Hepatocyte (in vitro differentiated cells): ENCODE measurements around the gene KRTAP5-6. TPM values are rescaled to one million over a fixed set of nuclear protein-coding genes. Genes with fewer than 3 reads are reported as not detected.
"Not testable (repeated sequence)": the region's sequence is repeated elsewhere in the genome, so short reads cannot be mapped to it uniquely, and the experiment has no call there.

Experiments
- DNase-seq: peaks from one replicate; pipeline ENCODE4 v3.0.0-alpha.2; 2016; ENCODE audit warnings: low spot score
- H2AFZ ChIP-seq: fragments of 200-600 bp; sonication (generic); 2 replicates; pipeline ENCODE4 v1.6.0; 2016; ENCODE audit warnings: antibody characterized with exemption, mild to moderate bottlenecking
- H3K27ac ChIP-seq: fragments of 200-600 bp; sonication (generic); 2 replicates; pipeline ENCODE4 v1.5.1; 2016; ENCODE audit warnings: mild to moderate bottlenecking
- H3K27me3 ChIP-seq: fragments of 200-600 bp; sonication (generic); 2 replicates; pipeline ENCODE4 v1.6.1; 2016
- H3K36me3 ChIP-seq: fragments of 200-600 bp; sonication (generic); replicated peaks from 2 replicates; pipeline ENCODE4 v1.5.1; 2016; ENCODE audit warnings: low read depth; ENCODE audit not compliant: insufficient read depth
- H3K4me1 ChIP-seq: fragments of 200-600 bp; sonication (generic); 2 replicates; pipeline ENCODE4 v1.5.1; 2016; ENCODE audit warnings: mild to moderate bottlenecking, moderate library complexity; ENCODE audit not compliant: insufficient read depth
- H3K4me2 ChIP-seq: fragments of 200-600 bp; sonication (generic); 2 replicates; pipeline ENCODE4 v1.6.0; 2016
- H3K4me3 ChIP-seq: fragments of 200-600 bp; sonication (generic); 2 replicates; pipeline ENCODE4 v1.5.1; 2016; ENCODE audit warnings: mild to moderate bottlenecking
- H3K79me2 ChIP-seq: fragments of 200-600 bp; sonication (generic); 2 replicates; pipeline ENCODE4 v1.6.0; 2017; ENCODE audit warnings: mild to moderate bottlenecking
- H3K9me2 ChIP-seq: fragments of 200-600 bp; sonication (generic); replicated peaks from 2 replicates; pipeline ENCODE4 v1.6.0; 2017; ENCODE audit warnings: mild to moderate bottlenecking; ENCODE audit not compliant: insufficient read depth
- H3K9me3 ChIP-seq: fragments of 200-600 bp; sonication (generic); 2 replicates; pipeline ENCODE4 v1.5.1; 2016; ENCODE audit warnings: low read depth, mild to moderate bottlenecking
- H4K20me1 ChIP-seq: fragments of 200-600 bp; sonication (generic); 2 replicates; pipeline ENCODE4 v1.6.0; 2016; ENCODE audit warnings: mild to moderate bottlenecking; ENCODE audit not compliant: insufficient read depth, poor library complexity, severe bottlenecking
- CTCF ChIP-seq: fragments of 200-600 bp; sonication (generic); IDR thresholded peaks from 2 replicates; pipeline ENCODE4 v1.5.1; 2016; ENCODE audit warnings: antibody characterized with exemption, mild to moderate bottlenecking; ENCODE audit not compliant: poor library complexity
- EZH2 ChIP-seq: fragments of 200-600 bp; sonication (generic); IDR thresholded peaks from 2 replicates; pipeline ENCODE4 v1.6.1; 2016; ENCODE audit warnings: antibody characterized with exemption, mild to moderate bottlenecking, borderline replicate concordance
- EZH2phosphoT487 ChIP-seq: fragments of 200-600 bp; sonication (generic); IDR thresholded peaks from one replicate; pipeline ENCODE4 v1.6.1; 2018; ENCODE audit warnings: antibody characterized with exemption, mild to moderate bottlenecking, low read depth, moderate library complexity; ENCODE audit not compliant: unreplicated experiment, severe bottlenecking
- WGBS: methylation state at CpG from one replicate; pipeline ENCODE4 v1.1.6; 2016; ENCODE audit warnings: low lambda C conversion rate; ENCODE audit errors: missing lambda C conversion rate; 5-methylcytosine and 5-hydroxymethylcytosine counted together
- polyA plus RNA-seq: library from polyadenylated mRNA; unstranded; fragments of >200 nt; fragmentation: Nextera tagmentation; extraction: Ambion mirVana; gene quantifications from 2 replicates; pipeline ENCODE4 v1.2.1, GENCODE V29; 2016
- total RNA-seq: library from RNA; depleted of rRNA; stranded (reverse); fragments of >200 nt; gene quantifications from 2 replicates; pipeline ENCODE4 v1.2.3, GENCODE V29; 2014

Gene KRTAP5-6
- total and polyA plus RNA-seq, 2 experiments from 2014 or later = not detected

GRCh38 chr11:1669546-1670218, 27.3 kb upstream of the KRTAP5-6 start:
- no peaks in the 10 kb centered on the region for H4K20me1 ChIP-seq
- WGBS = 69% methylated on average over 21 of the region's 21 CpGs
- no peaks in the 10 kb centered on the region for H3K79me2 ChIP-seq
- no peak overlapping the region for H3K4me2 ChIP-seq
- no peak overlapping the region for H2AFZ ChIP-seq
- DNase-seq = peak; percentile 8
- H3K4me1 ChIP-seq = peaks cover 27% of the 10 kb centered on the region
- H3K27me3 ChIP-seq = no peaks in the 10 kb centered on the region
- no peaks in the 10 kb centered on the region for H3K9me2 ChIP-seq
- no peak for TF ChIP-seq EZH2phosphoT487
- TF ChIP-seq EZH2 = no peak
- no peak for TF ChIP-seq CTCF
- peak overlapping the region; percentile 29 for H3K27ac ChIP-seq
- H3K36me3 ChIP-seq = no peaks in the 10 kb centered on the region
- H3K9me3 ChIP-seq = no peaks in the 10 kb centered on the region
- H3K4me3 ChIP-seq = no peak overlapping the region

- H3K27ac ChIP-seq, DNase-seq, H3K4me2 ChIP-seq, H3K36me3 ChIP-seq, H3K9me2 ChIP-seq, H3K4me3 ChIP-seq, H3K79me2 ChIP-seq, H3K27me3 ChIP-seq, H3K9me3 ChIP-seq, H2AFZ ChIP-seq, H4K20me1 ChIP-seq: not testable (repeated sequence)
- peaks cover 34% of the 10 kb centered on the region for H3K4me1 ChIP-seq
- WGBS = 100% methylated on average over 1 of the region's 1 CpG
These were observed 26.5 kb upstream of the KRTAP5-6 start for GRCh38 chr11:1670457-1670856.

- no peak overlapping the region for H3K27ac ChIP-seq
- no peaks in the 10 kb centered on the region for H3K36me3 ChIP-seq
- H3K4me2 ChIP-seq = no peak overlapping the region
- WGBS = 94% methylated on average over 8 of the region's 11 CpGs
- no peaks in the 10 kb centered on the region for H3K79me2 ChIP-seq
- H2AFZ ChIP-seq = no peak overlapping the region
- no peaks in the 10 kb centered on the region for H4K20me1 ChIP-seq
- H3K9me2 ChIP-seq = no peaks in the 10 kb centered on the region
- TF ChIP-seq EZH2phosphoT487 (no peak), CTCF (no peak), EZH2 (no peak)
- H3K9me3 ChIP-seq = no peaks in the 10 kb centered on the region
- H3K27me3 ChIP-seq = no peaks in the 10 kb centered on the region
- H3K4me3 ChIP-seq = no peak overlapping the region
- H3K4me1 ChIP-seq = peaks cover 37% of the 10 kb centered on the region
- no peak for DNase-seq
These were observed 26.1 kb upstream of the KRTAP5-6 start for GRCh38 chr11:1670905-1671371.

GRCh38 chr11:1671658-1672057, 25.3 kb upstream of the KRTAP5-6 start:
- Histone ChIP-seq H3K4me3 (no peak overlapping the region), H3K27ac (peak overlapping the region; percentile 85), H4K20me1 (no peaks in the 10 kb centered on the region), H3K36me3 (no peaks in the 10 kb centered on the region), H3K4me2 (no peak overlapping the region), H3K4me1 (peaks cover 37% of the 10 kb centered on the region), H3K9me3 (no peaks in the 10 kb centered on the region), H3K9me2 (no peaks in the 10 kb centered on the region), H3K27me3 (no peaks in the 10 kb centered on the region), H3K79me2 (no peaks in the 10 kb centered on the region), H2AFZ (no peak overlapping the region)
- no peak for DNase-seq
- 92% methylated on average over 11 of the region's 11 CpGs for WGBS
- TF ChIP-seq EZH2phosphoT487 (no peak), CTCF (no peak), EZH2 (no peak)
